GM12892 (cell line): ENCODE results near the gene THOP1.

Source experiments
- POLR2A ChIP-seq: IDR thresholded peaks from 2 replicates; pipeline ENCODE4 v1.6.1; 2011; ENCODE audit warnings: low read depth, low read length, control low read depth
- POLR2AphosphoS5 ChIP-seq: IDR thresholded peaks from 2 replicates; pipeline ENCODE4 v1.6.1; 2011; ENCODE audit warnings: low read depth, low read length, control low read depth

- TF ChIP-seq POLR2A (no peak), POLR2AphosphoS5 (no peak)
These were observed 30.4 kb upstream of the THOP1 start for GRCh38 chr19:2754659-2755447.
